Neural crest cell (in vitro differentiated cells): ENCODE measurements around the gene CCBE1. TPM values are rescaled to one million over a fixed set of nuclear protein-coding genes. Genes with fewer than 3 reads are reported as not detected.

Experiments
- DNase-seq: peaks from one replicate; pipeline ENCODE4 v3.0.0; 2021; ENCODE audit warnings: low read depth, mixed read lengths, low spot score
- H3K27ac Mint-ChIP-seq: one replicate; pipeline ENCODE4 v1.8.0; 2021; ENCODE audit warnings: mild to moderate bottlenecking, mixed read lengths; ENCODE audit not compliant: unreplicated experiment
- H3K27me3 Mint-ChIP-seq: 2 replicates; pipeline ENCODE4 v1.8.0; 2021; ENCODE audit warnings: low read depth, mild to moderate bottlenecking, mixed read lengths
- H3K36me3 Mint-ChIP-seq: 2 replicates; pipeline ENCODE4 v1.8.0; 2021; ENCODE audit warnings: low read depth, mild to moderate bottlenecking, mixed read lengths
- H3K4me1 Mint-ChIP-seq: 2 replicates; pipeline ENCODE4 v1.8.0; 2021; ENCODE audit warnings: mixed read lengths
- H3K4me3 Mint-ChIP-seq: one replicate; pipeline ENCODE4 v1.8.0; 2021; ENCODE audit warnings: mild to moderate bottlenecking, mixed read lengths
- H3K9me3 Mint-ChIP-seq: 2 replicates; pipeline ENCODE4 v1.8.0; 2021; ENCODE audit warnings: mixed read lengths
- total RNA-seq: library from RNA; stranded (reverse); gene quantifications from 2 replicates; pipeline ENCODE4 v1.2.1, GENCODE V29; 2021
- TF ChIP-seq, protein P1 (sequence below): fragments of 200-600 bp; sonication (generic); conservative IDR thresholded peaks from 2 replicates; pipeline ENCODE4 v1.5.0; 2021; ENCODE audit warnings: antibody characterized with exemption, mild to moderate bottlenecking

The CCBE1 gene
- total RNA-seq, 1 donor from 2014 or later = 0.33 TPM

DNA sequence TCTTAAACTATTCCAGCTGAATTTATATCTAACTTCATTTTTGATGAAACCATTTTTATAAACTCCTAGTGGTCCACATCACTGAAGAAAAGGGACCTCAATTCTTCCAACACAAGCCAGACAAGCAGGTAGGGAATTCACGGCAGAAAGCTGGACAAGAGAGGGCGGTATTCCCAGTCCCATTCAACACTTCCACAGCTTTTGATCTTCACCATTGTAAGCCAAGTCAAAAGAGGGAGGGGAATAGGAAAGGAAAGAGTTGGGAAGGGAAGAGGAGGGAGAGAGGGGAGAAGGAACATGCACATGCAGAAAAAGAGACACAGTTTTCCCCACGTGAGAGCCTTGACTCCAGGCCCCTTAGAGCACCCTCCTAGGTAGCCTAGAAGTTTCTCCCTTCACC is 77.4 kb downstream of the CCBE1 start:
- peaks cover 13% of the 10 kb centered on the region for H3K27me3 Mint-ChIP-seq
- TF ChIP-seq, protein P1, sequence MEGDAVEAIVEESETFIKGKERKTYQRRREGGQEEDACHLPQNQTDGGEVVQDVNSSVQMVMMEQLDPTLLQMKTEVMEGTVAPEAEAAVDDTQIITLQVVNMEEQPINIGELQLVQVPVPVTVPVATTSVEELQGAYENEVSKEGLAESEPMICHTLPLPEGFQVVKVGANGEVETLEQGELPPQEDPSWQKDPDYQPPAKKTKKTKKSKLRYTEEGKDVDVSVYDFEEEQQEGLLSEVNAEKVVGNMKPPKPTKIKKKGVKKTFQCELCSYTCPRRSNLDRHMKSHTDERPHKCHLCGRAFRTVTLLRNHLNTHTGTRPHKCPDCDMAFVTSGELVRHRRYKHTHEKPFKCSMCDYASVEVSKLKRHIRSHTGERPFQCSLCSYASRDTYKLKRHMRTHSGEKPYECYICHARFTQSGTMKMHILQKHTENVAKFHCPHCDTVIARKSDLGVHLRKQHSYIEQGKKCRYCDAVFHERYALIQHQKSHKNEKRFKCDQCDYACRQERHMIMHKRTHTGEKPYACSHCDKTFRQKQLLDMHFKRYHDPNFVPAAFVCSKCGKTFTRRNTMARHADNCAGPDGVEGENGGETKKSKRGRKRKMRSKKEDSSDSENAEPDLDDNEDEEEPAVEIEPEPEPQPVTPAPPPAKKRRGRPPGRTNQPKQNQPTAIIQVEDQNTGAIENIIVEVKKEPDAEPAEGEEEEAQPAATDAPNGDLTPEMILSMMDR = no peak
- H3K9me3 Mint-ChIP-seq = no peaks in the 10 kb centered on the region
- H3K36me3 Mint-ChIP-seq = no peaks in the 10 kb centered on the region
- no peak for DNase-seq
- H3K4me3 Mint-ChIP-seq = no peak overlapping the region
- H3K27ac Mint-ChIP-seq = no peak overlapping the region
- peaks cover 4% of the 10 kb centered on the region for H3K4me1 Mint-ChIP-seq

DNA sequence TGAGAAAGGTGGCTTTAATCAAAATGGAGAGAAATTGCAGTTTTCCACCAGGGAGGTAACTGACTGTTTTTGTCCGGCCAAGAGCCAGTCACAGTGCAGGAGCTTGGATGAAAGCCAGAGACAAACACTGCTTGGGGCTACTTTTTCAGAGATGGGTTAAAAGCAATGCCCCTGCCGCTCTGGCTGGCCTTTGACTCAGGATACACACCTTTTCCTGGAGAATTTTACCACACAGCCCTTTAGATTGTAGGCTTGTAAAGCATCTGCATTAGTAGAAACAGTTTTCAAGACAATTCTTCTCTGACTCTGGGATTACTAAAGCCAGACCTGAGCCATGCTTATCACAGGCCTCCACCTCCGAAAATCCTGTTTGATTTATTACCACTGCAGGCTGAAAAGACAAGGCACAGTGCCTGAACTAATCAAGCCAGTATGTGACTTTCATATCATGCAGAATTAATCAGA is 79.7 kb downstream of the CCBE1 start:
- Mint-ChIP-seq H3K4me3 (no peak overlapping the region), H3K27ac (no peak overlapping the region), H3K9me3 (no peaks in the 10 kb centered on the region), H3K36me3 (no peaks in the 10 kb centered on the region), H3K4me1 (peaks cover 4% of the 10 kb centered on the region), H3K27me3 (peaks cover 10% of the 10 kb centered on the region)
- TF ChIP-seq, protein P1 = no peak
- DNase-seq = no peak

DNA sequence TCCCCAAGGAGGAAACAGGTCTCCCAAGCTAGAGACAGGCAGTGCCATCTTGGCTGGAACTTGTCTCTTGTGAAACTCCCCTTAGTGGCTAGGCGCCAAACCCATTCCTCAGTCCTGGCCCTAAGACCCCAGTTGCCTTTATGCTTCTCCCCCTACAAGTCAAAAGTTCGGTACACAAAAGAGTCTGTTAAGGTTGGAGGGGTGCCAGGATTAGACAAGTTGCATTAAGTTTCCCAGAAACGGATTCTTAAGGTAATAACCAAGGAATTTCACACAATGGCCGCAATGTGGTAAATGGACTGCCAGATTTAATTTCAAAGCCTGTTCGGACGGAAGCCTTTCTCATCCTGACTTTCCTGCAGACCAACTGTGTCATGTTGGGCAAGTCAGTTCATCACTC is 80.7 kb downstream of the CCBE1 start:
- H3K27me3 Mint-ChIP-seq = peaks cover 10% of the 10 kb centered on the region
- TF ChIP-seq, protein P1 = no peak
- H3K27ac Mint-ChIP-seq = no peak overlapping the region
- peaks cover 4% of the 10 kb centered on the region for H3K4me1 Mint-ChIP-seq
- no peak for DNase-seq
- H3K36me3 Mint-ChIP-seq = no peaks in the 10 kb centered on the region
- no peak overlapping the region for H3K4me3 Mint-ChIP-seq
- H3K9me3 Mint-ChIP-seq = no peaks in the 10 kb centered on the region

DNA sequence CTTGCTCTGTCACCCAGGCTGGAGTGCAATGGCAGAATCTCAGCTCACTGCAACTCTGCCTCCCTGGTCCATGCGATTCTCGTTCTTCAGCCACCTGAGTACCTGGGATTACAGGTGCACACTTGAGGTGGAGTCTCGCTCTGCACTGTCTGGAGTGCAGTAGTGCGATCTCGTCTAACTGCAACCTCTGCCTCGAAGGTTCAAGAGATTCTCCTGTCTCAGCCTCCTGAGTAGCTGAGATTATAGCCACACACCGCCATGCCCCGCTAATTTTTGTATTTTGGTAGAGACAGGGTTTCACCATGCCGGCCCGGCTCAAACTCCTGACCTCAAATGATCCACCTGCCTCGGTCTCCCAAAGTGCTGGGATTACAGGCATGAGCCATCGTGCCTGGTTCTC is 83.3 kb downstream of the CCBE1 start:
- Mint-ChIP-seq H3K9me3 (no peaks in the 10 kb centered on the region), H3K27me3 (peaks cover 7% of the 10 kb centered on the region), H3K27ac (no peak overlapping the region), H3K36me3 (no peaks in the 10 kb centered on the region), H3K4me3 (no peak overlapping the region), H3K4me1 (peaks cover 4% of the 10 kb centered on the region)
- TF ChIP-seq, protein P1 = no peak
- no peak for DNase-seq

DNA sequence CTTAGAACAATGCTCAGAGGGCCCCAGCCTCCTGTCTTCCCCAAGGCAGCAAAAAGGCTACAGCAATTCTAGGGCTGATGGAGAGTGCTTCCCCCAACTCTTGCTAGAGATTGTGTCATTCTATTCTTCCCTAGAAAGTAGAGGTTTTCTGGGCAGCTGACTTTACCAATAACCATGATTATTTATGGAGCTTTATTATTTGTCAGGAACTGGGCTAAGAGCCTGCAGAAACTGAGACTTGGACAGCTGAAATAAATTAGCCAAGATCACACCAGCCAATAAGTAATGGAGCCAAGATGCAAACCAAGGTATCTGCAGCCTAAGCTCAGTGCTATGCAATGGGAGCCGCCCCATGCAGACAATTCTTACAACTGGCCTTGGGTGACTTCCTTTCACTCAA is 84.8 kb downstream of the CCBE1 start:
- H3K36me3 Mint-ChIP-seq = no peaks in the 10 kb centered on the region
- no peak overlapping the region for H3K4me3 Mint-ChIP-seq
- H3K27ac Mint-ChIP-seq = no peak overlapping the region
- H3K4me1 Mint-ChIP-seq = peaks cover 4% of the 10 kb centered on the region
- DNase-seq = no peak
- H3K9me3 Mint-ChIP-seq = no peaks in the 10 kb centered on the region
- H3K27me3 Mint-ChIP-seq = peaks cover 7% of the 10 kb centered on the region
- TF ChIP-seq, protein P1 = no peak
